Left kidney (tissue), 2 donors: Measurements from ENCODE around the gene FCER2. TPM values are rescaled to one million over a fixed set of nuclear protein-coding genes. Genes with fewer than 3 reads are reported as not detected.
A peak's percentile ranks its signal among the peaks of the same experiment; 100 is the strongest.

ENCODE experiments used
- DNase-seq: peaks from one replicate; pipeline ENCODE4 v3.0.0-alpha.2; 2013
- polyA plus RNA-seq: library from polyadenylated mRNA; unstranded; fragments of 120-200 nt; gene quantifications from one replicate; pipeline ENCODE4 v1.2.1, GENCODE V29; 2013; ENCODE audit not compliant: insufficient read length

The FCER2 gene
- polyA plus RNA-seq, 1 donor = not detected

DNA sequence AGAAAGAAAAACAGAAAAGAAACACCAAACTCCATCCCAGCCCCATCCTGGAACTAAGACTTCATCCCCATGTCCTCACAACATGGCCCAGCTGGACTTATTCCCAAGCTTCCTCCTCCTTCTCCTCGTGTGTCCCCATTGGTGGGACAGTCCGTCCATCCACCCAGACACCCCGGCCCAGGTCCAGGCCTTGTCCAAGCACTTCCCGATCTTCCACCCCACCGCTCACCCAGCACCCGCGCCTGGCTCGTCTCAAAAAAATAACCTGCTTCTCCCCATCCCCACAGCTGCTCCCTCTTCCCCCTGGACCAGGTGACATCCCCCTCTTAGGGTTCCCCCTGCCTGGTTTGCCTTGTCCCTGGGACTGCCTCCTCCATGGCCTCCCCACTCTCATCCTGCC is 1.4 kb upstream of the FCER2 start:
- no peak for DNase-seq

DNA sequence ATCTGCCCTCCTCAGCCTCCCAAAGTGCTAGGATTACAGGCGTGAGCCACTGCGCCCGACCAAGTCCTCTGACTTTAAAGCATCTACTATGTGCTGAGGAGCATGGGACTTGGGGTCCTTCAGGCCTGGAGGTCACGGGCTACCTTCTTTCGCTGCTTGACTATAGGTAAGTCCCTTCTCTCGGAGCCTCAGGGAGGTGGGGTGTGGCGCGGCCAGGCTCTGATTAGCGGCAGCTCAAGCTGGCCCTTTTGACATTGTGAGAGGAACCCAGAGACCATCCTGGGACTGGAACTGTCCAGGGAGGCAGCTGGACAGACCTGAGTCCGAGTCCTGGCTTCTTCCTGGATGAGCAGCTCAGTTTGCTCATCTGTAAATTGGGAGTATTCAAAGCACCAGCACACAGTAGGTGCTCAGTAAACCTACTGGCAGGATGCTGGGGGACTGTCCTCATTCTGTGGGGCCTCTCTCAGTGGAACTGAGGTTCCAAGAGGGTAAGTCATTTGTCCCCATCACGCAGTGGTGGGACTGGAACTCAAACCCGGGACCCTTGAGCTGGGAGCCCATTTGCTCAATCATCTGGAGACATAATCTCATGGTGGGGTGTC is 780 bp downstream of the FCER2 start:
- no peak for DNase-seq

- no peak for DNase-seq
These were observed 2.2 kb downstream of the FCER2 start for GRCh38 chr19:7699417-7700401.

DNA sequence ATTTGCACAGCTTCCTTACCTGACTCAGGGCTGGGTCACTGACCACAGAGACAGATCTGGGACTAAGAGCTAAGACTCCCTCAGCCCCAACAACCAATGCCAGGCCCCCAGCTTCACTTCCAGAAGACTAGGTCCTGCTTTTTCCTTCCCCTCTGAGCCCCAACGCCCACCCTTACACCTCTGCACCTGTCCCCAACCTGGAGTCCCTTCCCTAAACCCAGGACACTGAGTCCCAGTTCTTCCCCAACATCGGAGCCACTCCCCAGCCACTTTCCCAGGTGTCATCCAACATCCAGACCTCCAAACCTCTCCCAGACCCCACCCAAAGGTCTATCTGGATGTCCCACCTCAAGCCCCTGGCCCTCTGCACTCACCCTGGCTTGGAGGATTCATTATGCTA is 2.9 kb downstream of the FCER2 start:
- DNase-seq = no peak

GRCh38 chr19:7698583-7698982 is 3.3 kb downstream of the FCER2 start:
- no peak for DNase-seq

- no peak for DNase-seq
These were observed 4.1 kb downstream of the FCER2 start for GRCh38 chr19:7697721-7698287.

GRCh38 chr19:7694499-7694898 is 7.4 kb downstream of the FCER2 start:
- DNase-seq = no peak

GRCh38 chr19:7692417-7693088 is 9.4 kb downstream of the FCER2 start:
- DNase-seq = no peak

GRCh38 chr19:7691497-7691896 is 10.4 kb downstream of the FCER2 start:
- DNase-seq = no peak

GRCh38 chr19:7690779-7691258 is 11.1 kb downstream of the FCER2 start:
- no peak for DNase-seq

DNA sequence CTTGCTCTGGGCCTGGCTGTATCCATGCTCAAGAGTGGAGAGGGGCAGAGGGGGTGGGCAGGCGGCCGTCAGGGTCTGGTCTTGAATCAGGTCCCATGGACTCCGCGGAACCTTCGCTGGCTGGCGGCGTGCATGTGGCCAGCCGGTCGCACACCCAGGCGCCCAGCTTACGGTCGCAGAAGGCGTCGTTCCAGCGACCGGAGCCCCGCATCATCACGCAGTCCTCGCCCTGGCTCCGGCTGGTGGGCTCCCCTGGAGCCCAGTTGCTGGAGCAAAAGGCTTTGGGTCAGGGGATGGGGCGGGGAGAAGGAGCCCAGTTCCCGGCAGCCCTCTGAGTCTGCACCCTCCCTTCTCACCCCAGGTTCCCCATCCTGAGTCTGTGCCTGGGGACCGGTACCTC is 12.8 kb downstream of the FCER2 start:
- DNase-seq = no peak

DNA sequence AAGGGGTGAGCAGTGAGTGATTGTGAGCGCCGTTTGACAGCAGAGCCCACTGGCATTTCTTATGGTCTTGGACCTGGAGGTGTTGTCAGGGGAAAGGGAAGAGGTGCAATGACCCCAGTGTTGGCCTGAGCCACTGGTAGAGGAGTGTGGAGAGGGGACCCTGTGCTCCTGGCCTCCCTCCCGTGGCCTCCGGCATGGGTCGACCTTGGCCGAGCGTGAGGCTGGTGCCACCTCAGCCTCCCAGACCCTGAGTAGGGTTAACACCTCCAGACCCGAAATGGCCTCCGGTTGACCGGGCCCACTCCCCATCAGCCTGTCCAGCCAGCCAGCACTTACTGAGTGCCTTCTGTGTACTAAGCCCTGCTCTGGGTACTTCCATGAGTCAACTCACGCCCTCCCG is 14.8 kb downstream of the FCER2 start:
- no peak for DNase-seq

- DNase-seq = no peak
These were observed 16.1 kb downstream of the FCER2 start for GRCh38 chr19:7685546-7686445.

DNA sequence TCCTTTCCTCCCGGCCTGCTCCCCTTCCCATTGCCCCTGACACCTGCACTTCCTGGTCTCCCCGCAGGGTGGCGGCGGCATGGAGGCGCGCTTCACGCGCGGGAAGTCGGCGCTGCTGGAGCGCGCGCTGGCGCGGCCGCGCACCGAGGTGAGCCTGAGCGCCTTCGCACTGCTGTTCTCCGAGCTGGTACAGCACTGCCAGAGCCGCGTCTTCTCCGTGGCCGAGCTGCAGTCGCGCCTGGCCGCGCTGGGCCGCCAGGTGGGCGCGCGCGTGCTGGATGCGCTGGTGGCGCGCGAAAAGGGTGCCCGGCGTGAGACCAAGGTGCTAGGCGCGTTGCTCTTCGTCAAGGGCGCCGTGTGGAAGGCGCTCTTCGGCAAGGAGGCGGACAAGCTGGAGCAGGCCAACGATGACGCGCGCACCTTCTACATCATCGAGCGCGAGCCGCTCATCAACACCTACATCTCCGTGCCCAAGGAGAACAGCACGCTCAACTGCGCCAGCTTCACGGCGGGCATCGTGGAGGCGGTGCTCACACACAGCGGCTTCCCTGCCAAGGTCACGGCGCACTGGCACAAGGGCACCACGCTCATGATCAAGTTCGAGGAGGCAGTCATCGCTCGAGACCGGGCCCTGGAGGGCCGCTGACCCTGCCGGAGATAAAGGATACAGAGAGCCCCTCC is 19.6 kb downstream of the FCER2 start:
- no peak for DNase-seq

GRCh38 chr19:7681340-7682174 is 20.4 kb downstream of the FCER2 start:
- peak; percentile 80 for DNase-seq

DNA sequence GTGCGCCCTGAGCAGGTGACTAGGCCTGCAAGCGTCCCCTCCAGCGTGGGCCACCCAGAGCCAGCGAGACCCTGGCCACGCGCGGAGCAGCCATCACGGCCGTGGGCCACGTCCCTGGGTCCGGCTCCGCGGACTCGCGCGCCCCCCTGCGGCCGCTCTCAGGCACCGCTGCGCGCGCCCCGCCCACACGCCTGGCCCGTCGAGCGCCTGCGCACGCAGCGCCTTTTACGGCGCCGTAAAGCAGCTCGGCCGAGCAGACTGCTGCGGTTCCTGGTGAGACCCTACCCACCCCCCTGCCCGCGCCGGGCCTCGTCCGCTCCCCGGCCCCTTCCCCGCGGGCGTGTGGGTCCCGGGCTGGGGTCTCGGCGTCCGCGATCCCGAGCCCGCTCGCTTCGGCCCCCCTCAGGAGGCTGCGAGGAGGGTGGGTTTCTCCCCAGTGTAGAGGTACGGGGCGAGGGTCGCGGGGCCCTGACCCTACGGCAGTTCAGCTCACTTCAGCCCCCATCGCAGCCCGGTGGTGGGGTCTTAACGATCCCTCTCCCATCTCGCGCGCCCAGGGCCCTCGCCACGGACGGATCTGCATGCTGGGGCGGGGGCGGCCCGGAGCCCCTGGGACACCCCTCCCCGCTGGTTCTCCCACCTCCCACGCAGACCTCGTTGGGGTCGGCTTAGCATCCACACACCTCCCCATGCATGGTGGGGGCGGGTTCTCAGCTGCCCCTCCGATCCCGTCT is 21.2 kb downstream of the FCER2 start, which contains the start of gene TRAPPC5:
TRAPPC5 (plus strand) TSS at position 228 of the 734 bp plus-strand sequence. CDS start 1,421 bp downstream, outside the sequence.
- DNase-seq = peak; percentile 85

DNA sequence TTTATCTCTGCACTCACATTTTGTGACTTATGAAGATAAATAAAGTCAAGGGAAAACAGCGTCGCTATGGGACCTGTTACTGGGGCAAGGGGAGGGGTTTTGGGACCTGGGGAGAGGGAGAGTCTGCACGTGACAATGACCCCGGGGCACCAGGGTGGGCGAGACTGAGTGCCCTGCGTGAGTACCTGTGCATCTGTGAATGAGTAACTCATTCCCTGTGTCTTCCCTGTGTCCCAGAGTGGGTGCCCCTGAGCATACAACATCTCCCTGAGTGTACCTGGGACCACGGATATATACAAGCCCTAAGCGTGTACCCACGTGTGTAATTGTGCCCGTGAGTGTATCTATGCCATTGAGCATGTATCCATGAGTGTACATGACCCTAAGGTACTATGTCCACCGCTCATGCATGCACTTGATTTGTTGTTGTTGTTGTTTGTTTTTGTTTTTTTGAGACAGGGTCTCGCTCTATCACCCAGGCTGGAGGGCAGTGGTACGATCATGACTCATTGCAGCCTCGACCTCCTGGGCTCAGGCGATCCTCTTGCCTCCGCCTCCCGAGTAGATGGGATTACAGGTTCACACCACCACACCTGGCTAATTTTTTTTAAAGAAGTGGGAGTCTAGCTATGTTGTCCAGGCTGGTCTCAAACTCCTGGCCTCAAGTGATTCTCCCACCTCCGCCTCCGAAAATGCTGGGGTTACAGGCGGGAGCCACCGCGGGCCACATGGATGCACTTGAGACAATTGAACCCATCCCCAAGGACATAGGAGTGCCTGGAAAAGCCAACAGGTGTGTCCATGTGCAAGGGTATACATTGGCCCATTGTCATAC is 21.9 kb downstream of the FCER2 start:
- DNase-seq = no peak
